Tibial nerve (tissue), 4 donors: ENCODE measurements around the gene CTAGE6.

Experiments used
- EP300 ChIP-seq, 2 donors: sonication (generic); formaldehyde crosslinking; IDR thresholded peaks; one replicate each; pipeline ENCODE4 v1.6.1; 2017; ENCODE audit warnings: antibody characterized with exemption in 2 of 2, mild to moderate bottlenecking in 1 of 2
- TF ChIP-seq, protein P1 (sequence below), 5 experiments: fragments of 200-600 bp in 3 of 5; fragments of 450-650 bp in 2 of 5; sonication (generic) in 3 of 5; IDR thresholded peaks; one replicate each; pipeline ENCODE4 v1.5.1; 2016 to 2019; ENCODE audit warnings: antibody characterized with exemption in 5 of 5, mild to moderate bottlenecking in 3 of 5, moderate library complexity in 2 of 5

DNA sequence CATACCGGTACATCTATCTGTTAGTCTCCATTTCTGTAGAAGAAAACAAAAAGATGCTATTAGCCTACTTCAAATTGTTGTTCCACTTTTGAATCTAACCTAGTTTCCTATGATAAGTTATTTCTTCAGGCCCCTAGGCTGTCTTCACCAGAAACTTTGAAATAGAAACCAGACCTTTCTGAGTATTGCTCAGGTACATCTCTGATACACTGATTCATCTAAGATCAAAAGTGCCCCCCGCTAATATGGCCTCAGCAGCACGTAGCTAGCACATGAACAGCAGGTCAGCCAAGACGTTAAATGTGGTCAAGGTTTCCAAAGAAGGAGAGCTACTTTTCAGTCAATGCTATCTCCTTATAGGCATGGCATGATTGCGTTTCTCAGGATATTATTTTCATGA, 23.6 kb downstream of the CTAGE6 start:
- no peak for TF ChIP-seq EP300 (IDR thresholded peaks at IDR 0.05)
- TF ChIP-seq, protein P1, sequence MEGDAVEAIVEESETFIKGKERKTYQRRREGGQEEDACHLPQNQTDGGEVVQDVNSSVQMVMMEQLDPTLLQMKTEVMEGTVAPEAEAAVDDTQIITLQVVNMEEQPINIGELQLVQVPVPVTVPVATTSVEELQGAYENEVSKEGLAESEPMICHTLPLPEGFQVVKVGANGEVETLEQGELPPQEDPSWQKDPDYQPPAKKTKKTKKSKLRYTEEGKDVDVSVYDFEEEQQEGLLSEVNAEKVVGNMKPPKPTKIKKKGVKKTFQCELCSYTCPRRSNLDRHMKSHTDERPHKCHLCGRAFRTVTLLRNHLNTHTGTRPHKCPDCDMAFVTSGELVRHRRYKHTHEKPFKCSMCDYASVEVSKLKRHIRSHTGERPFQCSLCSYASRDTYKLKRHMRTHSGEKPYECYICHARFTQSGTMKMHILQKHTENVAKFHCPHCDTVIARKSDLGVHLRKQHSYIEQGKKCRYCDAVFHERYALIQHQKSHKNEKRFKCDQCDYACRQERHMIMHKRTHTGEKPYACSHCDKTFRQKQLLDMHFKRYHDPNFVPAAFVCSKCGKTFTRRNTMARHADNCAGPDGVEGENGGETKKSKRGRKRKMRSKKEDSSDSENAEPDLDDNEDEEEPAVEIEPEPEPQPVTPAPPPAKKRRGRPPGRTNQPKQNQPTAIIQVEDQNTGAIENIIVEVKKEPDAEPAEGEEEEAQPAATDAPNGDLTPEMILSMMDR (IDR thresholded peaks at IDR 0.05), result no peak
